ENCODE measurements around the gene DOCK10. TPM values are rescaled to one million over a fixed set of nuclear protein-coding genes. Genes with fewer than 3 reads are reported as not detected.
"Not testable (repeated sequence)": the region's sequence is repeated elsewhere in the genome, so short reads cannot be mapped to it uniquely, and the experiment has no call there.

DOCK10 gene
- total and polyA plus RNA-seq, 5 donors from 2014 or later, result 28.3 to 222 (median 35.1) TPM

DNA sequence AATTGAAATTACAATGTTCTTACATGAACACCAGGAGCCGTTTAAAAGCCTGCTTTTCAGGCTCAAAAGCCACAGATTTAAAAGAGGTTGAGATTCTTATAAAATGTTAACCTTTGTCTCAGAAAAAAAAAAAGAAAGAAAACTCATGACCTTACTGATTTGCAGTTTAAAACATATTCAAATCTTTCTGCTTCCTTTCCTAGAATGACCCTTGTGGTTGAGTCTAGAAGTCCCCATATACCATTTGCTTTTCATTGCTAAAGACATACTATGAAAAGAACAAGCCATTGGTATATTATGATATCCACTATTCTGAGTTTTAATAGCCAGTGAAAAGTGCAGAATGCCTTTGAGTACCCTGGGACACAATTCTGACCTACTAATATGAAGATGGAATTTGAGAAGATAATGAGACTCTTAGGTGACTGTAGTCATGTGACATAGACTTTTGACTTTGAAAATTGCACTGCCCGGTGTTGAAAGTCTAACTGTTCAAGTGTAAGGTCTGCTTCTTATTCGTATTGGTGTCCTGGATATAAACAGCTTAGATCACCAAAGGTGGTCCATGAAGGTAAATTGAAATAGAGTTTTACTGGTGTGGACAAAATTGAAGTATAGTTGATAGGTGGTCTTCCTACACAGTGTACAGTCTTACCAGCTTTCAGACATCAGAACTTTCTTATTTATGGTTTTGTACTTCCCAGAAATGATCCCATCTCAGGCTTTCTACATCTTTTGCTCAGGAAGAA is 117.0 kb downstream of the DOCK10 start:
- H3K27me3 ChIP-seq (ENCODE audit: control insufficient read depth, insufficient read depth, low read length), result no peaks in the 10 kb centered on the region
- peaks cover 29% of the 10 kb centered on the region for H3K36me3 Mint-ChIP-seq
- ATAC-seq (ENCODE audit: low read depth in 2 of 2), result peak in 1 of 2 donors; percentile 12

DNA sequence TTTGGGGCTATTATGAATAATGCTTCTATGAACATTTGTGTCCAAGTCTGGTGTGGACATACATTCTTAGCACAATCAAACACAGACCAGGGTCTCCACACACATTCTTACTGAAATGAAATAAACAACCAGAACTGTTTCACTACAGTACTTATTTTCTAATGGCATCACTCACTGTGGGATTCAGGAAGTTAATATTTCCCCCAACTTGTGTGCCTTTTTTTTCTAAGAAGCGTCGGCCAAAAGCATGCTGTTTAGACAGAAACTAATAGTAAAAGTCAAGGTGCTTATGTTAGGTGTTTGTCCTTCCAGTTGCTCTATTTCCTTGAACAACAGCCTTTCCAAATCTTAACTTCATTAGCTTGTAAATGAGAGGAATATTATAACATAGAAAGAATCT is 117.6 kb downstream of the DOCK10 start:
- H3K36me3 ChIP-seq (ENCODE audit: control insufficient read depth, insufficient read depth, low read length), result peaks cover 18% of the 10 kb centered on the region
- H3K4me1 Mint-ChIP-seq, result peaks cover 56 to 83% (median 74%) of the 10 kb centered on the region in 4 donors
- H3K4me3 ChIP-seq (ENCODE audit: low read depth, low read length), result peak overlapping the region; percentile 63
- peaks cover 84% of the 10 kb centered on the region for H3K4me1 ChIP-seq (ENCODE audit: control insufficient read depth, insufficient read depth, low read length, poor library complexity, severe bottlenecking)
- DNase-seq, result peak in 1 of 3 donors; percentile 39
- H3K9me3 ChIP-seq (ENCODE audit: control insufficient read depth in 2 of 2, low read length in 2 of 2), result no peaks in the 10 kb centered on the region
- H3K9me3 Mint-ChIP-seq, result no peaks in the 10 kb centered on the region
- no peaks in the 10 kb centered on the region for H3K27me3 ChIP-seq (ENCODE audit: control insufficient read depth, insufficient read depth, low read length)
- H3K27ac ChIP-seq (ENCODE audit: insufficient read depth, low read length, poor library complexity, severe bottlenecking), result peak overlapping the region; percentile 85
- H3K27ac Mint-ChIP-seq, result peak overlapping the region; percentile 96 to 99 (median 96)
- H3K36me3 Mint-ChIP-seq, result peaks cover 28% of the 10 kb centered on the region
- peak overlapping the region in 3 of 4 donors; percentile 66 to 77 (median 72) for H3K4me3 Mint-ChIP-seq
- no peaks in the 10 kb centered on the region for H3K27me3 Mint-ChIP-seq
- no peak for ATAC-seq (ENCODE audit: low read depth in 2 of 2)

More for the DNA sequence above, 117.0 kb downstream of the DOCK10 start:
- no peaks in the 10 kb centered on the region for H3K9me3 Mint-ChIP-seq
- H3K4me1 Mint-ChIP-seq, result peaks cover 56 to 89% (median 77%) of the 10 kb centered on the region in 4 donors
- H3K27me3 Mint-ChIP-seq, result no peaks in the 10 kb centered on the region
- peaks cover 19% of the 10 kb centered on the region for H3K36me3 ChIP-seq (ENCODE audit: control insufficient read depth, insufficient read depth, low read length)
- peak overlapping the region; percentile 85 for H3K27ac ChIP-seq (ENCODE audit: insufficient read depth, low read length, poor library complexity, severe bottlenecking)
- no peaks in the 10 kb centered on the region for H3K9me3 ChIP-seq (ENCODE audit: control insufficient read depth in 2 of 2, low read length in 2 of 2)
- H3K4me3 Mint-ChIP-seq, result peak overlapping the region; percentile 70 to 77 (median 72)
- peak in 1 of 3 donors; percentile 72 for DNase-seq
- H3K27ac Mint-ChIP-seq, result peak overlapping the region; percentile 96 to 99 (median 96)
- H3K4me1 ChIP-seq (ENCODE audit: control insufficient read depth, insufficient read depth, low read length, poor library complexity, severe bottlenecking), result peaks cover 90% of the 10 kb centered on the region
- H3K4me3 ChIP-seq (ENCODE audit: low read depth, low read length), result peak overlapping the region; percentile 63

- no peaks in the 10 kb centered on the region for H3K27me3 ChIP-seq (ENCODE audit: control insufficient read depth, insufficient read depth, low read length)
- peaks cover 60% of the 10 kb centered on the region for H3K4me1 ChIP-seq (ENCODE audit: control insufficient read depth, insufficient read depth, low read length, poor library complexity, severe bottlenecking)
- ATAC-seq (ENCODE audit: low read depth in 2 of 2) (peak in 1 of 2 donors; percentile 4), DNase-seq (peak in 1 of 3 donors; percentile 54)
- H3K27ac ChIP-seq (ENCODE audit: insufficient read depth, low read length, poor library complexity, severe bottlenecking), result peak overlapping the region; percentile 85
- Mint-ChIP-seq H3K27me3 (no peaks in the 10 kb centered on the region), H3K4me1 (peaks cover 46 to 59% (median 52%) of the 10 kb centered on the region in 4 donors), H3K36me3 (peaks cover 11% of the 10 kb centered on the region), H3K9me3 (no peaks in the 10 kb centered on the region), H3K27ac (peak overlapping the region; percentile 70 to 96 (median 91)), H3K4me3 (peak overlapping the region in 3 of 4 donors; percentile 8 to 38 (median 22))
- peaks cover 20% of the 10 kb centered on the region for H3K36me3 ChIP-seq (ENCODE audit: control insufficient read depth, insufficient read depth, low read length)
- H3K4me3 ChIP-seq (ENCODE audit: low read depth, low read length), result peak overlapping the region; percentile 45
- no peaks in the 10 kb centered on the region for H3K9me3 ChIP-seq (ENCODE audit: control insufficient read depth in 2 of 2, low read length in 2 of 2)
Measured at GRCh38 chr2:224922142-224922727, 120.0 kb downstream of the DOCK10 start.

DNA sequence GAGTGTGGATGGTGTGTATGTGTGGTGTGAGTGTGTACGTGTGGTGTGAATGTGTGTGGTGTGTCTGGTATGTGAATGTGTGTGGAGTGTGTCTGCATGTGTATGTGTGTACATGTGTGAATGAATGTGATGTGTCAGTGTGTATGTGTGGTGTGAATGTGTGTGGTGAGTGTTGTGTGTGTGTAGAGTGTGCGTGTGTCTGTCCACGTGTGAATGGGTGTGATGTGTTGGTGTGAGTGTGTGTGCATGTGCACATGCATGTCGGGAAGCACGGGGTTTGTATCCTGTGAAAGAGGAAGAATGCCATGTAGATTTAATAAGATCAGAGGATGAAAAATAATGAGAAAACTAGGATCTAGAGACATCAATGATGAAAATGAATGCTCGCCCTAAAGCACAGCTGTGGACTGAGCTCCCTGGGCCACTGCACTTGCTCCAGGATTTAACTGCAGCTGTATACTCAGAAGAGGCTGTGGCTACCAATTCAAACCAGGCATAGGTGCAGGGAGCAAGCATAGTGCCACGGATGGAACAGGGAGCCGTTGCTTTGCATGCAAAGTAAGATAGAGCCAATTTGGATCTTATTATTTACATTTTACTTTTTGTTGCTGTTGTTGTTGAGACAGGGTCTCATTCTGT is 122.7 kb downstream of the DOCK10 start:
- H3K9me3 ChIP-seq (ENCODE audit: control insufficient read depth in 2 of 2, low read length in 2 of 2), result no peaks in the 10 kb centered on the region
- Mint-ChIP-seq H3K27me3 (no peaks in the 10 kb centered on the region), H3K4me1 (peaks cover 27 to 42% (median 29%) of the 10 kb centered on the region in 4 donors), H3K4me3 (no peak overlapping the region), H3K9me3 (no peaks in the 10 kb centered on the region), H3K36me3 (peaks cover 20% of the 10 kb centered on the region), H3K27ac (no peak overlapping the region)
- H3K27me3 ChIP-seq (ENCODE audit: control insufficient read depth, insufficient read depth, low read length), result no peaks in the 10 kb centered on the region
- no peak for DNase-seq
- peaks cover 34% of the 10 kb centered on the region for H3K4me1 ChIP-seq (ENCODE audit: control insufficient read depth, insufficient read depth, low read length, poor library complexity, severe bottlenecking)
- ATAC-seq (ENCODE audit: low read depth in 2 of 2), result no peak
- no peak overlapping the region for H3K4me3 ChIP-seq (ENCODE audit: low read depth, low read length)
- peaks cover 31% of the 10 kb centered on the region for H3K36me3 ChIP-seq (ENCODE audit: control insufficient read depth, insufficient read depth, low read length)
- peak overlapping the region; percentile 14 for H3K27ac ChIP-seq (ENCODE audit: insufficient read depth, low read length, poor library complexity, severe bottlenecking)

- no peaks in the 10 kb centered on the region for H3K27me3 Mint-ChIP-seq
- peaks cover 37% of the 10 kb centered on the region for H3K36me3 ChIP-seq (ENCODE audit: control insufficient read depth, insufficient read depth, low read length)
- no peak overlapping the region for H3K4me3 ChIP-seq (ENCODE audit: low read depth, low read length)
- no peaks in the 10 kb centered on the region for H3K27me3 ChIP-seq (ENCODE audit: control insufficient read depth, insufficient read depth, low read length)
- H3K27ac ChIP-seq (ENCODE audit: insufficient read depth, low read length, poor library complexity, severe bottlenecking), result peak overlapping the region; percentile 14
- H3K4me1 ChIP-seq (ENCODE audit: control insufficient read depth, insufficient read depth, low read length, poor library complexity, severe bottlenecking), result peaks cover 27% of the 10 kb centered on the region
- peaks cover 19 to 41% (median 24%) of the 10 kb centered on the region in 4 donors for H3K4me1 Mint-ChIP-seq
- H3K36me3 Mint-ChIP-seq, result peaks cover 13% of the 10 kb centered on the region
- no peak overlapping the region for H3K27ac Mint-ChIP-seq
- no peaks in the 10 kb centered on the region for H3K9me3 Mint-ChIP-seq
- H3K4me3 Mint-ChIP-seq, result no peak overlapping the region
- DNase-seq (no peak), ATAC-seq (ENCODE audit: low read depth in 2 of 2) (no peak)
- H3K9me3 ChIP-seq (ENCODE audit: control insufficient read depth in 2 of 2, low read length in 2 of 2), result no peaks in the 10 kb centered on the region
Measured at GRCh38 chr2:224918626-224919471, 123.4 kb downstream of the DOCK10 start.

DNA sequence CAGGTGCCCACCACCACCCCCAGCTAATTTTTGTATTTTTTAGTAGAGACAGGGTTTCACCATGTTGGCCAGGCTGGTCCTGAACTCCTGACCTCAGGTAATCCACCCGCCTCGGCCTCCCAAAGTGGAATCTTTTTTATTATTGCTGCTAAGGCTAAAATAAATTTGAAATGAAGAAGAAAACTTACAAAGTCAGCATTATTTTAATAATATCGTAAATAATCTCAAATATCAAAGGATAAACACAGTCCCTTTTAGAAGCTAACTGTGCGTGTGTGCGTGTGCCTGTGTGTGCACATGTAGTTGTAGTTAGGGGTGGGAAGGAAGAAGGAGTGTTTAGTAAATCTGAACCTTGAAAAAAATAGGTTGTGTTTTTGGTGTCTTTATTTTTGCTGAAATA is 125.0 kb downstream of the DOCK10 start:
- not testable (repeated sequence) for H3K27ac ChIP-seq (ENCODE audit: insufficient read depth, low read length, poor library complexity, severe bottlenecking); DNase-seq; H3K4me3 ChIP-seq (ENCODE audit: low read depth, low read length); H3K27me3 Mint-ChIP-seq; H3K4me3 Mint-ChIP-seq; H3K9me3 Mint-ChIP-seq; H3K27me3 ChIP-seq (ENCODE audit: control insufficient read depth, insufficient read depth, low read length); H3K9me3 ChIP-seq (ENCODE audit: control insufficient read depth in 2 of 2, low read length in 2 of 2); H3K27ac Mint-ChIP-seq; ATAC-seq (ENCODE audit: low read depth in 2 of 2)
- Mint-ChIP-seq H3K36me3 (peaks cover 13% of the 10 kb centered on the region), H3K4me1 (peaks cover 7 to 26% (median 14%) of the 10 kb centered on the region in 4 donors)
- Histone ChIP-seq H3K4me1 (ENCODE audit: control insufficient read depth, insufficient read depth, low read length, poor library complexity, severe bottlenecking) (peaks cover 12% of the 10 kb centered on the region), H3K36me3 (ENCODE audit: control insufficient read depth, insufficient read depth, low read length) (peaks cover 36% of the 10 kb centered on the region)

GRCh38 chr2:224915136-224915535 is 127.1 kb downstream of the DOCK10 start:
- H3K36me3 Mint-ChIP-seq, result peaks cover 26% of the 10 kb centered on the region
- no peaks in the 10 kb centered on the region for H3K9me3 Mint-ChIP-seq
- Histone ChIP-seq H3K9me3 (ENCODE audit: control insufficient read depth in 2 of 2, low read length in 2 of 2) (no peaks in the 10 kb centered on the region), H3K36me3 (ENCODE audit: control insufficient read depth, insufficient read depth, low read length) (peaks cover 36% of the 10 kb centered on the region), H3K27me3 (ENCODE audit: control insufficient read depth, insufficient read depth, low read length) (no peaks in the 10 kb centered on the region), H3K4me1 (ENCODE audit: control insufficient read depth, insufficient read depth, low read length, poor library complexity, severe bottlenecking) (peaks cover 11% of the 10 kb centered on the region), H3K27ac (ENCODE audit: insufficient read depth, low read length, poor library complexity, severe bottlenecking) (no peak overlapping the region), H3K4me3 (ENCODE audit: low read depth, low read length) (no peak overlapping the region)
- ATAC-seq (ENCODE audit: low read depth in 2 of 2) (no peak), DNase-seq (no peak)
- peaks cover 21 to 33% (median 22%) of the 10 kb centered on the region in 4 donors for H3K4me1 Mint-ChIP-seq
- no peaks in the 10 kb centered on the region for H3K27me3 Mint-ChIP-seq
- H3K27ac Mint-ChIP-seq, result no peak overlapping the region
- no peak overlapping the region for H3K4me3 Mint-ChIP-seq
